HL-60 (cell line): ENCODE data around the gene DOCK9.

Experiments used
- GABPA ChIP-seq: IDR thresholded peaks from 2 replicates; pipeline ENCODE4 v1.6.1; 2012; ENCODE audit warnings: low read depth
- POLR2AphosphoS5 ChIP-seq: IDR thresholded peaks from 2 replicates; pipeline ENCODE4 v1.6.1; 2012; ENCODE audit warnings: low read depth
- SPI1 ChIP-seq: IDR thresholded peaks from 2 replicates; pipeline ENCODE4 v1.6.1; 2012; ENCODE audit warnings: low read depth, mild to moderate bottlenecking, borderline replicate concordance
- TF ChIP-seq, protein P1 (sequence below): IDR thresholded peaks from 2 replicates; pipeline ENCODE4 v1.6.1; 2012; ENCODE audit warnings: low read depth; ENCODE audit not compliant: insufficient replicate concordance
- TF ChIP-seq, protein P2 (sequence below): IDR thresholded peaks from one replicate; pipeline ENCODE4 v1.5.1; 2011; ENCODE audit warnings: low read length, control low read depth, inconsistent platforms; ENCODE audit not compliant: insufficient read depth

DNA sequence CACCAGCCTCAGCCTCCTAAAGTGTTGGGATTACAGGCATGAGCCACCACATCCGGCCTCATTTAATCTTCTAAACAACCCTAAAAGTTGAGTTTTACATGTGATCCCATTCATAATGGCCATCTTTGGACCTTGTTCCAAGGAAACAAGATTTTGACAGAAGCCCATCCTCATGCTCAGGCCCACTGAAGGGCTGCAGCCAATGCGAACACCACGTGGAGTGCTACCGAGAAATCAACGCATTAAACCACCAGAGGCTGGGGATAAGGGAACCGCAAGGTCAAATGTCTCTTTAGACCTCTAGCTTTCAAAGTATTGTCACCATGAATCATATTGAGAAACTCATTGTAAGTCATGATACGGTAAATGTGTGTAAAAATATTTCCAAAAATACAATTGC, 49.4 kb upstream of the DOCK9 start:
- TF ChIP-seq, protein P1, sequence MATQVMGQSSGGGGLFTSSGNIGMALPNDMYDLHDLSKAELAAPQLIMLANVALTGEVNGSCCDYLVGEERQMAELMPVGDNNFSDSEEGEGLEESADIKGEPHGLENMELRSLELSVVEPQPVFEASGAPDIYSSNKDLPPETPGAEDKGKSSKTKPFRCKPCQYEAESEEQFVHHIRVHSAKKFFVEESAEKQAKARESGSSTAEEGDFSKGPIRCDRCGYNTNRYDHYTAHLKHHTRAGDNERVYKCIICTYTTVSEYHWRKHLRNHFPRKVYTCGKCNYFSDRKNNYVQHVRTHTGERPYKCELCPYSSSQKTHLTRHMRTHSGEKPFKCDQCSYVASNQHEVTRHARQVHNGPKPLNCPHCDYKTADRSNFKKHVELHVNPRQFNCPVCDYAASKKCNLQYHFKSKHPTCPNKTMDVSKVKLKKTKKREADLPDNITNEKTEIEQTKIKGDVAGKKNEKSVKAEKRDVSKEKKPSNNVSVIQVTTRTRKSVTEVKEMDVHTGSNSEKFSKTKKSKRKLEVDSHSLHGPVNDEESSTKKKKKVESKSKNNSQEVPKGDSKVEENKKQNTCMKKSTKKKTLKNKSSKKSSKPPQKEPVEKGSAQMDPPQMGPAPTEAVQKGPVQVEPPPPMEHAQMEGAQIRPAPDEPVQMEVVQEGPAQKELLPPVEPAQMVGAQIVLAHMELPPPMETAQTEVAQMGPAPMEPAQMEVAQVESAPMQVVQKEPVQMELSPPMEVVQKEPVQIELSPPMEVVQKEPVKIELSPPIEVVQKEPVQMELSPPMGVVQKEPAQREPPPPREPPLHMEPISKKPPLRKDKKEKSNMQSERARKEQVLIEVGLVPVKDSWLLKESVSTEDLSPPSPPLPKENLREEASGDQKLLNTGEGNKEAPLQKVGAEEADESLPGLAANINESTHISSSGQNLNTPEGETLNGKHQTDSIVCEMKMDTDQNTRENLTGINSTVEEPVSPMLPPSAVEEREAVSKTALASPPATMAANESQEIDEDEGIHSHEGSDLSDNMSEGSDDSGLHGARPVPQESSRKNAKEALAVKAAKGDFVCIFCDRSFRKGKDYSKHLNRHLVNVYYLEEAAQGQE, result no peak
- TF ChIP-seq, protein P2, sequence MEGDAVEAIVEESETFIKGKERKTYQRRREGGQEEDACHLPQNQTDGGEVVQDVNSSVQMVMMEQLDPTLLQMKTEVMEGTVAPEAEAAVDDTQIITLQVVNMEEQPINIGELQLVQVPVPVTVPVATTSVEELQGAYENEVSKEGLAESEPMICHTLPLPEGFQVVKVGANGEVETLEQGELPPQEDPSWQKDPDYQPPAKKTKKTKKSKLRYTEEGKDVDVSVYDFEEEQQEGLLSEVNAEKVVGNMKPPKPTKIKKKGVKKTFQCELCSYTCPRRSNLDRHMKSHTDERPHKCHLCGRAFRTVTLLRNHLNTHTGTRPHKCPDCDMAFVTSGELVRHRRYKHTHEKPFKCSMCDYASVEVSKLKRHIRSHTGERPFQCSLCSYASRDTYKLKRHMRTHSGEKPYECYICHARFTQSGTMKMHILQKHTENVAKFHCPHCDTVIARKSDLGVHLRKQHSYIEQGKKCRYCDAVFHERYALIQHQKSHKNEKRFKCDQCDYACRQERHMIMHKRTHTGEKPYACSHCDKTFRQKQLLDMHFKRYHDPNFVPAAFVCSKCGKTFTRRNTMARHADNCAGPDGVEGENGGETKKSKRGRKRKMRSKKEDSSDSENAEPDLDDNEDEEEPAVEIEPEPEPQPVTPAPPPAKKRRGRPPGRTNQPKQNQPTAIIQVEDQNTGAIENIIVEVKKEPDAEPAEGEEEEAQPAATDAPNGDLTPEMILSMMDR, result no peak
- TF ChIP-seq POLR2AphosphoS5, result no peak
- TF ChIP-seq GABPA, result no peak
- no peak for TF ChIP-seq SPI1
